Astrocyte of the cerebellum (primary cell): ENCODE measurements around the gene CDPF1.

Experiments used
- DNase-seq: peaks from one replicate; pipeline ENCODE4 v3.0.0-alpha.2; 2011; ENCODE audit warnings: low read depth
- H3K4me3 ChIP-seq: 2 replicates; pipeline ENCODE4 v1.5.1; 2011; ENCODE audit warnings: mild to moderate bottlenecking, low read depth, low read length, moderate library complexity
- in situ Hi-C: cut with HindIII; loops from 2 replicates; pipeline ENCODE4 v1.10.0; 2017; ENCODE audit warnings: low sequenced_read_pairs
- TF ChIP-seq, protein P1 (sequence below): IDR thresholded peaks from 2 replicates; pipeline ENCODE4 v1.5.1; 2012; ENCODE audit warnings: low read length, low read depth, moderate library complexity, mild to moderate bottlenecking; ENCODE audit errors: missing control alignments

CDPF1 gene

DNA sequence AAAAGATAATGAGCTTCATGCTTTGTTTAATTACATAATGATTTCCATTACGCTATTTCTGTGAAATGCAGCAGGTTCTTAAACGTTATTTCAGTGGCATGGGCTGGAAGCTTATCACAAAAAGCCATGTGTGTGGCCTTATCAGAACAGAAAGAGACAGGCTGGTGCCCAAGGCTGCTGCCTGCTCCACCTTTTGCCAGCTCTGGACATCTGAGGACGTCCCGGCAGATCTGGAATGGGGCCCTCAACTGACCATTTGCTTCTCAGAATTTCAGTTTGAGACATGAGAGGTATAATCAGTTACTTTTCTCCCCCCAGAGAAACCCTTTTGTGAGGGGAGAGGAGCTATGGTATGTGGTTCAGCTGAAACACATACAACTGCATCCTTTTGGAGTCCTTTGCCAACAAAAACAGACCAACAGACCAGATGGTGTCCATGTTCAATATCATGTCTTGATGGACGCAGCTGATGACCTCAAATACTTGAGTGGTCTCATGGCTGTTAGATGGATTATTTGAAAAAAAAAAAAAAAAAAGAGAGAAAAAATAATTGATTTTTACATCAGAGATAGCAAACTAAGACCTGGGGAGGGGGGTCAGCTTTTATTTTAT lies 8.6 kb downstream of the CDPF1 start:
- in situ Hi-C loops, result loop anchor here (5.0 kb wide), 1 partner anchor 94 kb away; no protein-coding TSS in a partner anchor
- TF ChIP-seq, protein P1, sequence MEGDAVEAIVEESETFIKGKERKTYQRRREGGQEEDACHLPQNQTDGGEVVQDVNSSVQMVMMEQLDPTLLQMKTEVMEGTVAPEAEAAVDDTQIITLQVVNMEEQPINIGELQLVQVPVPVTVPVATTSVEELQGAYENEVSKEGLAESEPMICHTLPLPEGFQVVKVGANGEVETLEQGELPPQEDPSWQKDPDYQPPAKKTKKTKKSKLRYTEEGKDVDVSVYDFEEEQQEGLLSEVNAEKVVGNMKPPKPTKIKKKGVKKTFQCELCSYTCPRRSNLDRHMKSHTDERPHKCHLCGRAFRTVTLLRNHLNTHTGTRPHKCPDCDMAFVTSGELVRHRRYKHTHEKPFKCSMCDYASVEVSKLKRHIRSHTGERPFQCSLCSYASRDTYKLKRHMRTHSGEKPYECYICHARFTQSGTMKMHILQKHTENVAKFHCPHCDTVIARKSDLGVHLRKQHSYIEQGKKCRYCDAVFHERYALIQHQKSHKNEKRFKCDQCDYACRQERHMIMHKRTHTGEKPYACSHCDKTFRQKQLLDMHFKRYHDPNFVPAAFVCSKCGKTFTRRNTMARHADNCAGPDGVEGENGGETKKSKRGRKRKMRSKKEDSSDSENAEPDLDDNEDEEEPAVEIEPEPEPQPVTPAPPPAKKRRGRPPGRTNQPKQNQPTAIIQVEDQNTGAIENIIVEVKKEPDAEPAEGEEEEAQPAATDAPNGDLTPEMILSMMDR, result no peak
- no peak for DNase-seq
- H3K4me3 ChIP-seq, result no peak overlapping the region

DNA sequence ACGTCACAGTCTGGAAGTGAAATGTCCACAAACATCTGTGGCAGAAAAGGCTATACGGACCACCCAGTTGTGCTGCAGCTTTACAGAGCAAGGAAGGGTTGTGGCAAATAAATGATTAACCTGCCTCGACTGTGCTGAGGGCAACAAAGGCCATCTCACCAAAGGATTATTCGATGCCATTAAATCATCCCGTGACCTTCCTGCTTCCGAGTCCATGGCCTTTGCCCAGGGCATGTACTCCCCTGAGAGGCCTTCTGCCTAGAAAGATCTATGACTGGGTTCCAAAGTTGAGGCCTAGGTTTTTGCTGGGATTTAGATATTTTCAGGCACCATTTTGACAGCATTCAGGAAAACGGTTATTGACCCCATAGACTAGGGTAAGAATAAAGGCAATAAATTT lies 9.2 kb downstream of the CDPF1 start:
- H3K4me3 ChIP-seq, result no peak overlapping the region
- in situ Hi-C loops, result loop anchor here (5.0 kb wide), 1 partner anchor 94 kb away; no protein-coding TSS in a partner anchor
- DNase-seq, result no peak
- TF ChIP-seq, protein P1, result no peak

DNA sequence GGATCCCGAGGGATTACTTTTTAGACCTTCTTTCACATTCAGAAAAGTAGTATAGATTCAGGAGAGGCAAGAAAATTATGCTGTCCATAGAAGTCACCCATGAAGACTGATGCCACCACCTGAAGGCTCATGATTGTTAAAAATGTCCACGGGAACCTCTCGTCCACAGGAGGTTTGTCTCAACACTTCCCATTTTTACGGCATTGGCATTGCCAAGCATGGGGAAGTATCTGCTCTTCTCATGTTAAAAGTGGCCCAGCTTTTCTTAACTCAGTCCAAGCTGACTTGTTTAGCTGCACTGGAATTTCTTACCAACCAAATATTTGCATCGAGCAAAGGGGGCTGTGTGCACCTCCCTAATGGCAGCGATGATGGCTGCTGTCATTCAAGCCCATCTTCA lies 9.6 kb downstream of the CDPF1 start:
- DNase-seq, result no peak
- H3K4me3 ChIP-seq, result no peak overlapping the region
- in situ Hi-C loops, result loop anchor here (5.0 kb wide), 1 partner anchor 93 kb away; no protein-coding TSS in a partner anchor
- TF ChIP-seq, protein P1, result no peak

DNA sequence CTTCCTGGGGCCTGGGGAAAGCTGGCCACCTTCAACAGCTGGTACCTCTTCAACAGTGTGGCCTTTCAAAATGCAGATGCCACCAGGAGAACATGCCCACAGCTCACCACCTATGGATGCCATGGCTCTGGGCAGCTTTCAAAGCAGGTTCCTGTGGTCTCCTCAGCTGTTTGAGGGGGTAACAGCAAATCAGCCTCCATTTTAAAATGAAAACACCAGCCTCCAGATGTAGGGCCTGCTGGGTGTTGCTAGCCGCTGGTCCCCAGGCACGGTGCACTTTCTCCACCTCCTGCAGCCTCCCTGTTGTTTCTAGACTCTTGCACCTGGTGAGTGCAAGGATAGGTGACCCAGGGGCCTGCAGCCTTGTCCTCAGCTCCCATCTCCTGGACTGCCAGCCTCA lies 10.0 kb downstream of the CDPF1 start:
- in situ Hi-C loops, result loop anchor here (5.0 kb wide), 1 partner anchor 93 kb away; no protein-coding TSS in a partner anchor
- no peak overlapping the region for H3K4me3 ChIP-seq
- TF ChIP-seq, protein P1, result no peak
- no peak for DNase-seq

DNA sequence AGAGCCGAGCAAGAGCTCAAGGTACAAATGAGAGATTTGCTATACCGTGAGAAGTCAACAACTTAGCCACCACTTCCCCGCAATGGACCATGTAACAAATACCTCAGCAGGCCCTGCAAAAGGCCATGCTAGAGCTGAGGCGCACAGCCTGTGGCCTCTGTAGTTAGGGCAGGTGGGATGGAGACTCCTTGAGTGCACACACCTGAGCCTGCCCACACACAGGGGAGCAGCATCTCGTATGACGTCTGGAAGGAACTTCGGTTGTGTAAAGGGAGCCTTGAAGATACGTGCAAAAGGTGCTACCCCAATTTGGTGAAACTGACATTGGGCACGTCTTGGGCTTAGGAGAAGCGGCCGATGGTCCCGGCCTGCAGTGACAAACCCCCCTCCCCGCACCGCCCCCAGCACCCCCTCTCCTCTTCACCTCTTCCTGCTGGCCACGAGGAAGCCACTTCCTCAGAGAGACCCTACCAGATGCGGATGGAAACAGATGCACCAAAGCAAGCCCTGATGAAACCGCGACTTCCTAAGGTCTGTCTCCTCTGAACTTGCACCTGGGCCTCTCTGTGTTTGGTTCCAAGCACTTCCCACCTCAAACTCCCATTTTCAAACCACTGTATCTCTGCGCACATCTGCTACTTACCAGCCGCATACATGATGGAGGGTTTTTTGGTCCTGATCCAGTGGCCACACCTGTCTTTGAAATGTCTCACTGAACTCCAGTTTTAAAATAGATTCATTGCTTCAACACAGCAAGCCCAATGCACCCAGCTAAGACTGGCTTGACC lies 10.6 kb downstream of the CDPF1 start:
- TF ChIP-seq, protein P1, result no peak
- no peak for DNase-seq
- no peak overlapping the region for H3K4me3 ChIP-seq
- in situ Hi-C loops, result loop anchor here (5.0 kb wide), 1 partner anchor 92 kb away; no protein-coding TSS in a partner anchor

DNA sequence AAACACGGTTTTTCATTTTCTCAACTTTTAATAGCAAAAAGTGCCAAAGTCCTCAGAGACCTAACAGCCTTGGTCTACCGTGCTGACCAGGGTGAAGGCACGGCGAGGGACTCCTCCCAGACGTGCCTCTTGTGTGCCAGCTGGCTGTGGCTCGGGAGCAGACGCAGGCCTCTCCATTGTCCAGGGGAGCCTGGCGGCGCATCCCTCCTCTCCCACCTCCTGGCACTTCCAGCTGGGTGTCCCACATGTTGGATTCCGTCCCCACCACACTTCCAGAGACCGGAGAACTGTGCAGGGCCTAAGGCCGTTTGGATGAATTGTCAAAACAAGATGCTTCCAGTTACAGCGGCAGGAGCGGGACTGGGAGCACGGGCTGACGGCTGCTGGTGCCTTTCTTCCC lies 11.6 kb downstream of the CDPF1 start:
- H3K4me3 ChIP-seq, result no peak overlapping the region
- TF ChIP-seq, protein P1, result no peak
- DNase-seq, result no peak
- in situ Hi-C loops, result no loop called here
